ENCODE measurements around the gene NDUFB10.
A peak's percentile ranks its signal among the peaks of the same experiment; 100 is the strongest.
"Not testable (repeated sequence)": the region's sequence is repeated elsewhere in the genome, so short reads cannot be mapped to it uniquely, and the experiment has no call there.

NDUFB10 gene

DNA sequence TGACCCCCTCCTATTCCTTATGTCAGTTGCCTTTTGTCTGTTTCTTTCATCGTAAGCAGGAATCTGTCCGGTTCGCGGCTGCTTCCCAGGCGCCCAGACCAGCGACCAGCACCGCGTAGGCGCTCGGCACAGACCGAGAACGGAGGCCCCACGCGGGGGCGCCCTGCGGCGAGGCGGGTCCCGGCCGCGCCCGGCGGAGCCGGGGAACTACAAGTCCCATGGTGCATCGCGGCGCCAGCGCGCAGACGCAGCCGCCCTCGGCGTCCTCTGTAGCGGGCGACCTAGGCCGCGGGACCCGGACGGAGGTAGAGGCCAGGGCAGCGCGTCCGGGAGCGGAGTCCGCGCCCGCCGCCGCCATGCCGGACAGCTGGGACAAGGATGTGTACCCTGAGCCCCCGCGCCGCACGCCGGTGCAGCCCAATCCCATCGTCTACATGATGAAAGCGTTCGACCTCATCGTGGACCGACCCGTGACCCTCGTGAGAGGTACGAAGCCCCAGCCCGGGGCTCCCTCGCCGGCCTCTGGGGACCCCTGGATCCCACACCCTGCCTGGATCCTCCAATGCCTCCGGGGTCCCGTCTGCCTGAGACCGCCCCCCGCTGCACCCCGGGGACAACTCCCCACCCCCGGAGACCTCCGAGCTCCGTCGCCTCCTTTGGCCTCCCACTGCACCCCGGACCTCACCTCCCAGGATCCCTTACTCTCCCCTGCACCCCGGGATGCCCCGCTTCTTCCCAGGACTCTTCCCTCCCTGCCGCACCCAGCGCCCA, at the start of gene NDUFB10:
NDUFB10 (plus strand) TSS at position 270 of the 771 bp plus-strand sequence; CDS start at position 357, 87 bp downstream.
- peak; percentile 86 for DNase-seq

DNA sequence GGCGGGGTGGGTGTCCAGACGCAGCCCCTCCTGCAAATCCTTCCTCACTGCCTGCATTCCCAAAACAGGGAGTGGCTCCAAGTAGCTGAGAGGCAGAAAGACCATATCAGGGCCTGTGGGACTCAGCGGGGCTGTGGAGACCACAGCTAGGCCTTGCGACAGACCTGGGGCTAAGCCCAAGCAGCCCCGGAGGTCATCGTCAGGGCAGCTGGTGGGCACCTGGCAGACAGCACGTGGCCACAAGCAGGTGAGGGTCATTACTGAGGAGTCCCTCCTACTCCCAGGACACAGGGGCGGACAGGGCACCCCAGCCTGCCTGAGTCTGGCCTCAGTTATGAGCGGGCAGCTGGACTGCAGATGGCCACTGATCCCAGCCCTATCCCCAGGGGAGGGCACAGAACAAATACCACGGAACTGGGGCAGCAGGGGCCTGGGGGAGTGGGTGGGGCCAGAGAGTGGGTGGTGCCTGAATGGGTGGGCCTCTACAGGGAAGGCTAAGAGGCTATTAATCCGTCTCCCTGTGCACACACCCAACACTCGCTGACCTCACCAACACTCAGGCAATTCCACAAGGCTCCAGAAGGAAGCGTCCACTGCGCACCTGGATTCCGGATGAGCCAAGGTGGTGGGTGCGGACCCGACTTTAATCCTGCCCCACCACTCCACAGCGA, 49.6 kb upstream of the NDUFB10 start:
- no peak for DNase-seq

DNA sequence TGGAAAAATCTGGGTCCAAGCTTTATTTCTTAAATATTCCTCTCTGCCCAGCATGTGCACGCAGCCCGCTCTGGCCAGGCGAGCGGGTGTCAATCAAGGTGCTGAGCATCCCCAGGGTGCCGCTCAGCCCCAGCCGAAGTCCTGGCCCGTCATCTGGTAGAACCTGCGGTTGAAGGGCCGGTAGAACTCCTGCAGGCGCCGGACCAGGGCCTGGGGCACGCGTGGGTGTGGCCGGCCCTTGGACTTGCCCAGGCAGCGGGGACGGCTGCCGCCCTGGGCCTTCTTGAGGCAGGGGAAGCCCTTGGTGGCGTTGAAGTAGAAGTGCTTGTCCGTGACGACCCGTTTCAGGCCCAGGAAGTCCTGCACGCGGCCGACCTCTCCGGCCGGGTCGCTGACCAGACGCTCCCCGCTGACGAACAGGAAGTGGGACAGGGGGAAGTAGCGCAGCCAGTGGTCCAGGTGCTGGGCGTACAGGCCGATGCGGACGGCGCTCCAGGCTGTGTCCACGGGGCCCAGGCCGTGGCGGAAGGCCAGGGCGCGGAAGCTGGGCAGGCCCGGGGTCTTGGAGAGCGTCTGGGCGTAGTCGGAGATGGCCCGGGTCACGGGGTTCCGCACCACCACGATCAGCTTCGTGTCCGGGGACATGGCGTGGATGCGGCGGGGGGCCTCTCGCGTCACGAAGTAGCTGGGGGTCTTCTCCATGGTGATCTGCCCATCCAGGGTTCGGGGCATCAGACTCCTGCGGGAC, 47.7 kb upstream of the NDUFB10 start:
- no peak for DNase-seq

DNA sequence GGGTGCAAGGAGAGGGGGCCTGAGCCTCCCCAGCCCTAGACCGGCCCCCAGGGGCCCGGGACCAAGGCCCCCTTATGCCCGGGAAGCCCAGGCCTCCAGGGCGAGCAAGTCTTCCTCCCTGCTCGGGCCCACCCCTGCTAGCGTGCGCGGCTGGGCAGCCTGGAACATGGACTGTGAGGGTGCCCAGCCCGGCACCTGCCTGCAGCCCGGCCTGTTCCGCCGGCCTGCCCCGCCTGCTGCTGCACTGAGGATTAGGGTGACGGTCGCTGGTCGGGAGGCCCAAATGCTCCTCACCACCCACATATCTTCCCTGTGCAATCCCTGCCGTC, 47.2 kb upstream of the NDUFB10 start:
- DNase-seq = no peak

DNA sequence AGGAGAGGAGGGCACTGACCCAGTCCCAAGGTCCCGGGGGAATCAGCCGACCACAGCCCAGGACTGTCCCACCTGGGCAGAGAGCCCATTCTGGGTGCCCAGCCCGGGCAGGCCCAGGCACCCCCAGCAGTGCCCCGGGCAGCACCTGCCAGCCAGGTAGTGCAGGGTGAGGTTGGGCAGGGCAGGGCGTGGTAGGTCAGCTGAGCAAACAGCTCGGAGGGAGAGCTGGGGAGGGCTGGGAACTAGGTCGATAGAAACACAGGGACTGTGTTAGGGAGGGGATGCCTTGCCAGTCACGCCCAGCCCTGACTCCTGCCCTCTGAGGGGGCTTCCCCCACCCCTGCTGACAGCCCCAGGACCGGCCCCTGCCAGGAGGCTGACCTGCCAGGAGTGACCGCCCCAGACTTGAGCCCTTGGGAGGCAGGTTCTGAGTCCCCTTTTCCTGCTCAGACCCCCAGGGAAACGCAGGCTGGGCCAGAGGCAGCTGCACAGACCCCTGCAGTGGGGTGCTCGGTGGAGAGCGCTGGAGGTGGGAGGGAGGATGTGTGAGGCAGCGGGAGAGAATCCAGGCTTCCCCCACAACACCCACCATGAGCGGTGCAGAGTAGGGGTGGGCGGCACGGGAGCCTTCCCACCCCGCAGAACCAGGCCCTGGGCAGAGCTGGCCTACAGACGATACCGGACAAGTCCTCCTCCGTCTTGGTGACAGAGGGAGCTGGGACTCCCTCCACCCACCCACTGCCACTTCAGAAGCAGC, 45.8 kb upstream of the NDUFB10 start:
- no peak for DNase-seq

DNA sequence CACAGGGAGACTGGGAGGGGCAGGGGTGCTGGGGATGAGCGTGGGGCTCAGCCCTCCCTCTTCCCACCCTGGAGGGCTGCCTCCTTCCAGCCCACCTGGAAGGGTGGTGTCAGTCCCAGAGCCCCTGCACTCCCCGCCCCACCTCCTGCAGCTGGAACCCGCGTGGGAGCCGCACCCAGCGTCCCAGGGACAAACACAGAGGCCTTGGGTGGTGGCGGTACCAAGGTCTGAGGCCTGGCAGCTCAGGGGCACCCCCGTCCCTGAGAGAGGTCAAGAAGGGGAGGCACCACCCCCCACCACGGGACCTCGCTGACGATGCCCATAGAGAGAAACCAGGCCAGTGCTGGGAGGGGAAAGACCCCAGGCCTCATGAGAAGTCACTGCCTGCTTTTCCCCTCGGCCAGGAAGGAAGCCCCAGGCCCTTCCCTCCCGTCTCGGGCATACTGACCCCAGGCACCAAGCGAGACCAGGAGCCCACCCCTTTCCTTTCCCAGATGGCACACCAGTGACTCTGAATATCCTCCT, 45.2 kb upstream of the NDUFB10 start:
- DNase-seq = no peak

DNA sequence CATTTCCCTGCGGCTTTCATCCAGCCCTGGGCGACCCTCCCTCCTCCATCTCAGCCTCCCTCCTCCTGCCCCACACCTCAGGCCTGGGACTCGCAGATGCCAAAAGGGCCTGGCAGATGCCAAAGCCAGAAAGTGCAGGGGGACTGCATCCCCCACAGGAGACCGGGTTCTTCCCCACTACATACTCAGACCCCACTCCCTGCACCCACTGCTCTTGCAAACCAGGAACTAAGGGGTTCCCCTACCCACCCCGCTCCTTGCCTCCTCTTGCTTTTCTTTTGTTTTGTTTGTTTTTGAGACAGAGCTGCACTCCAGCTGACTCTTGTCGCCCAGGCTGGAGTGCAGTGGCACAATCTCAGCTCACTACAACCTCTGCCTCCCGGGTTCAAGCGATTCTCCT, 44.4 kb upstream of the NDUFB10 start:
- no peak for DNase-seq

DNA sequence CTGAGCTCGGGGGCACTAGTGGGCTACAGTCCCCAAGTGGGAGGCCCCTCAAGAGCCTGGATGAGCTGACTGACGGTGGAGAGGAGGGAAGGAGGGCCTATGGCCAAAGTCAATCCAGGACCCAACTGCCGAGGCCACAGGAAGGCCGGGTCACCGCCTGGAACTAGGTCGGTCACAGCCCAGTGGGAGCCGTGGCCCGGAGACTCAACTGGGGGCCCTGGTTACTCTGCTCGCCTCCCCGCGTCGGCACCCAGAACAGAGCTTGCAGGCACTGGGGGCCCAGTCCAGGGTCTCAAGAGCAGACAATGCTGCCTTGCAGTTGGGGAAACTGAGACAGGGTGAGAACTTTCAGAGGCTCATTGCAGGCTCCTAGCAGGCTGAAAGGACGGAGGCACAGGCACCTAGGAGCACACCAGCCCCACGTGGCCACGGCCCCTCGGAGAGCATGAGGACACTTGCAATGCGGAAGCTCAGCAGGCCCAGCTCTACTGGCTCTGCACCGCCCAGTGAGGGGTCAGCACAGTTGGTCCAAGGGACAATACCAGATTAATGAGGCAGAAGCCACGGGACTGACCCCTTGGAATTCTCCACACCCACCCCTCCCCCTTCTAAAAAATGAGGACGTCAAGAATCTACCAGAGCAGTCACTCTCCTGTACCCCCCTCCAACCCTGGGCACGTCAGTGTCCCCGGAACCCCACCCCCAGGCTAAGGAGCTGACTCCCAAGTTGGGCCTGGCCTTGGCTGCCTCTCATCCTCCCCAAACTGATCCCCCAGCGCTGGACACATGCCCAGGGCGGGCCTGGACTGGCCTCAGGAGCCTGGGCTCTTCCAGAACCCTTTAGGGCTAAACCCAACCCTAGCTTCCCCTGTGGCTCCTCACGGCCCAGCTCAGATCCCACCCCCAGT, 43.4 kb upstream of the NDUFB10 start:
- DNase-seq = no peak

DNA sequence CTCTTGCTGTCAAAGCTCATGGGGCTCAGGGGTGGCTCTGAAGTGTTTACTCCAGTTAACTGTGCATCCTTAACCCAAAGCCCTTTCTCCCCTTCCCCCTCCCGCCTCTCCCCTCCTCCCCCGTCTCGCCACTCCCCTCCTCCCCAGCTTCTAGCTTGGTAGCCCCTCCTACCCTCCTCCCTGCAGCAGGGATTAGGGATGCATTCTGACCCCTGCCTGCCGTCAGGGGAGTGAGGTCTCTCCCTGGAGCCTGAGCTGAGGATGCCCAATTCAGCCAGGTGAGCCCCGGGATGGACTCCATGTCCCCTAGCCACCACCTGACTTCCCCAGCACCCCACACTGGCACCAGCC, 42.7 kb upstream of the NDUFB10 start:
- DNase-seq = no peak

DNA sequence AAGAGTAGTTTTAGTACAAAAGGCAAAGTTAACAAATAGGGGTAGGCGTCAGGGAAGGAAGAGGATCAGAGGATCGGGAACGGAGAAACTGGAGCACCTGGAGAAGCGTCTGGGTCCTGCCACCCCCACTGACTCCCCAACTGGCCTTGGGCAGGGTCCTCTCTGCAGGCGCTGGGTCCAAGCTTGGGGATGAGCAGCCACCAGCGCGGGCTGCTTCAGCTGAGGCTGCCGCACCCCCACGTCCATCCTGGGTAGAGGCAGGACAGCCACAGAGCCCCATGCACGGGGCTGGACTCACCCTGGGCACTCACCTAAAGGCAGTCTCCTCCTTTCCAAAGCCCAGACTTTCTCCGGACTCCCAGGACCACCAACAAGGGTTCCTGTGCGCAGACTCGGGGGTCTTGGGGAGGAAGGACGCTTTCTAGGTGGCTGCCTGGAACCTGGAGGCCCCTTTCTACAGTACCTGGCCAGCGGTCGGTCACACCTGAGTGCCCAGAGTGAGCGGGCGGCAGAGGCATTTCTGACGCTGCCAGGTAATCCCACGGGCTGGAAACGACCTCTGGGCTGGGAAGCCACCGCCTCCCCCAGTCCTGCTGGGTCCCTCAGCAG, 42.2 kb upstream of the NDUFB10 start:
- DNase-seq = no peak

DNA sequence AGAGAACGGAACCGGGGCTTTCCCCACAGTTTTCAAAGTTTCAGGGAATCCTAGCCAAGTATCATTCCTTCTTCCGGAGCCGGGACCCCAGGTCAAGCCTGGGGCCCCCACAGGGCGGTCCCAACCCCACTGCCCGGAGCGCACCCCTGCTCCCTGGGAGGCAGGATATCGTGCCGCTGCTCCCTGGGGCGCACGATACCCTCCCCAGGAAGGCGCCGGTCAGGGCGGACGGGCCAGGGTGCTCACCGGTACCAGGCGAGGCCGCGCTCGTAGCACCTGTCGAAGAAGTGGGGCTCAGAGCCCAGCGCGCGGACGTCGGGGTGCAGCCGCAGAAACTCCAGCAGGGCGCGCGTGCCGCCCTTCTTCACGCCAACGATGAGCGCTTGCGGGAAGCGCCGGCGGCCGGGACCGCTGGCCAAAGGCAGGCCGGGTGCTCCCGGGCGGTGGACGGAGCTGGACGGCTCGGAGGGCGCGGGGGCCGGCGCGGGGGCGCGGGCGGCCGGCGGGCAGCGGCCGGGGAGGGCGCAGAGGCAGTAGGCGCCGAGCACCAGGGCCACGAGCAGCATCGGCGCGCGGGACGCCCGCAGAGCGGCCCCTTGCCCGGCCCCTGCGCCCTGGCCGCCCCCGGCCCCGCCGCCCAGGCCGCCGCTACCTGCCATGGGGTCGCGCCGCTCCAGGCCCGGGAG, 41.5 kb upstream of the NDUFB10 start:
- DNase-seq = no peak

DNA sequence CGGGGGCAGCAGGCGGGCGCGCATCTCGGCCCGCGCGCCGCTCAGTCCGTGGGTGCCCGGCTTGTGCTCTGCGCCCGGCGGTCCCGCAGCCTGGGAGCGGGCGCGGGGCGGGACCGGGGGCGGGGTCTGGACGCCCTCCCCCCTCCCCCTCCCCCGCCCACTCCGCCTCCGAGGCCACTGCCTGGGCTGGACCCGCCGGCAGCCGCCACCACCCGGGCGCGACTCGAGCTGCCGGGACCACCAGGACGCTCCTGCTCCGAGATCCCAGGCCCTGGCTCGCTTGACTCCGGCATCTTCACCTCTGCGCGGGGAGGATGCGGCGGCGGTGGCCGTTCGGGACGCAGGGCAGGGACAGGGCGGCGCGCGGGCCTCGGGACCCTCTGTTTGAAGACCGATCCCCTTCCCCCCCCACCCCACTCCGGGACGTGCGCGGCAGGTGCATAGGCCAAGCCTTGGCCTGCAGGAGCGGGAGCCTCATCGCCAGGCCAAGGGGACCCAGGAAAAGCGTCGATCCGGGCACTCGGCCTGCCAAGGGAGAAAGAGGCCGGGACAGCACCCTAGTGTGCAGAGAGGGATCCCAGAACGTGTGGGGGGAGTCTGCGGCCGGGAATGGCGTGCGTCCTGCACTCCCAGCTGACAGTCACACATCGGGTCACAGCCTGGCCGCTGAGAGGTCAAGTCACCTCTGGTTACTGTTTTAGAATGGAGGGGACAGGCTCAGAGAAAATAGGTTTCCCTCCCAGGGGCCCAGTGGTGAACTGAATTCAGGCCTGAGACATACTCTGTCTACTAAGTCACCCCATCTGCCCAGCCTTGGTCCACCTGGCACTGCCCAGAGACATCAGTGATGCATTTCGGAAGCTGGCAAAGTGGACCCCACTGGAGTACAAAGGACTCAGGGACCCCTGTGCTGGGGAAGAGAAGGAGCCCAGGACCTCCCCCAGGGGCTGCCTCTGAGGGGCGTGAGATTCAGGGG, 40.7 kb upstream of the NDUFB10 start, which contains the start of gene HS3ST6:
HS3ST6 (minus strand) TSS at position 65 of the 976 bp plus-strand sequence. CDS start 92 bp downstream, outside the sequence.
- DNase-seq = no peak

DNA sequence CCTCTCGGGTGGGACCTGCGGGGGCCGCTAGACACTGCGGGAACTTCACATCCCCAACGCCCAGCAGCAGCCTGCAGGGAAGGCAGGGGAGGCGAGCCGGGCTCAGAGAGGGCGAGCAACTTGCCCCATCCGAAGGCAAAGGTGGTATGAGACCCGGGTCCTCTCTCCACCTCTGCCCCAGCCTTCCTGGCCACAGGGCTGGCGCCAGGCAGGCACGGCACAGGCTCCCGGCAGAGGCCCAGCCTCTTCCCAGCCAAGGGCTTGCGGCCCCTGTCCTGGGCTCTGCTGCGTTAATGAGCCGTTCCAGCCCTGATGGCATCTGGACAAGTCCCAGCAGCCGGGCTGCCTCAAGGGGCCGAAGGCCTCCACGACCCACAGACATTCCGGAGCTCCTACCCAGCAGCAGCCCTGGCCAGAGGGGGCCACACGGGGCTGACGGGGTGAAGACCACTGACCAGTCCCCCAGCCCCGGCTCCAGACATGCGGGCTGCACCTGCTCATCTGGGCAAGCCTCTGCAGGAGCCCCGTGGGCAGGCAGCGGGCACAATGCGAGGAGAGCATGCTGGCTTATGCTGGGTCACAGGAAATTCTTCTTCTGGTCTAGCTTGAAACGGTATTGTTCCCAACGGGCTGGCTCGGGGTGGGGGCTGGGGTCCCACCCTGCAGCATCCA, 39.9 kb upstream of the NDUFB10 start:
- DNase-seq = no peak

DNA sequence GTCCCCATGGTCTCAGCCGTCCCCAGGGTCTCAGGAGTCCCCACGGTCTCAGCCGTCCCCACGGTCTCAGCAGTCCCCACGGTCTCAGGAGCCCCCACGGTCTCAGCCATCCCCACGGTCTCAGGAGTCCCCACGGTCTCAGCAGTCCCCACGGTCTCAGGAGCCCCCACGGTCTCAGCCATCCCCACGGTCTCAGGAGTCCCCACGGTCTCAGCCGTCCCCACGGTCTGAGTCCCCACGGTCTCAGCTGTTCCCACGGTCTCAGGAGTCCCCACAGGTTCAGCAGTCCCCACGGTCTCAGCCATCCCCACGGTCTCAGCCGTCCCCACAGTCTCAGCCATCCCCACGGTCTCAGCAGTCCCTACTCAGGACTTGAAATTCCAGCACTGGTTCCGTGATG, 39.2 kb upstream of the NDUFB10 start:
- not testable (repeated sequence) for DNase-seq

DNA sequence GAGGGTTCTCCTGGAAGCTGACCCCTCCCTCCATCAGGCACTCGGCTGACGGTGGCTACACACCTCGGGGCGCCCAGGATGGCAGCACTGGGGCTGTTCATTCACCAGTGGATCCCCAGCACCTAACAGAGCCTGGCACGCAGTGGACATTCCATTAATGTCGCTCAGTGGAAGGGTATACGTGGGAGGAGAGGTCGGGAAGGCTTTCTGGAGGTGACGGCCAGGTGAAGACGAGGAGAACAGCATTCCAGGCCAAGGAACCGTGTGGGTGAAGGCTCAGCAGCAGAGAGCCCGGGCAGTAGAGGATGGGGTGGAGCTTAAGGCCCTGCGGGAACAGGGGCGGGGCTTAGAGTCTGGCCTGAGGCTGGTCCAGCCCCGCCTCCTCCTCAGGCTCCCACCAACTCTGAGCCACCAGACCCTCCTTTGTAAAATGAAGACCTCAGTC, 38.6 kb upstream of the NDUFB10 start:
- no peak for DNase-seq

DNA sequence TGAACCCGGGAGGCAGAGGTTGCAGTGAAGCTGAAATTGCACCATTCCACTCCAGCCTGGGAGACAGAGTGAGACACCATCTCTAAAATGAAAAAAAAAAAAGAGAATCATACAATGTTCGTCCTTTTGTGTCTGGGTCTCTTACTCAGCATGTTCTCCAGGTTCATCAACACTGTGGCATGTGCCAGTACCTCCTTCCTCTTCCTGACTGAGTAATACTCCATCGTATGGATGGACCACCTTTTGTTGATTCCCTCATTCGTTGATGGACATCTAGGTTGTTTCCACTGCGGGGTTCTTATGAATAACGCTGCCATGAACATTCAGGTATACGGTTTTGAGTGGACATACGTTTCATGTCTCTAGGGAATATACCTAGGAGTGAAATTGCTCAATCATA, 37.0 kb upstream of the NDUFB10 start:
- DNase-seq = no peak

DNA sequence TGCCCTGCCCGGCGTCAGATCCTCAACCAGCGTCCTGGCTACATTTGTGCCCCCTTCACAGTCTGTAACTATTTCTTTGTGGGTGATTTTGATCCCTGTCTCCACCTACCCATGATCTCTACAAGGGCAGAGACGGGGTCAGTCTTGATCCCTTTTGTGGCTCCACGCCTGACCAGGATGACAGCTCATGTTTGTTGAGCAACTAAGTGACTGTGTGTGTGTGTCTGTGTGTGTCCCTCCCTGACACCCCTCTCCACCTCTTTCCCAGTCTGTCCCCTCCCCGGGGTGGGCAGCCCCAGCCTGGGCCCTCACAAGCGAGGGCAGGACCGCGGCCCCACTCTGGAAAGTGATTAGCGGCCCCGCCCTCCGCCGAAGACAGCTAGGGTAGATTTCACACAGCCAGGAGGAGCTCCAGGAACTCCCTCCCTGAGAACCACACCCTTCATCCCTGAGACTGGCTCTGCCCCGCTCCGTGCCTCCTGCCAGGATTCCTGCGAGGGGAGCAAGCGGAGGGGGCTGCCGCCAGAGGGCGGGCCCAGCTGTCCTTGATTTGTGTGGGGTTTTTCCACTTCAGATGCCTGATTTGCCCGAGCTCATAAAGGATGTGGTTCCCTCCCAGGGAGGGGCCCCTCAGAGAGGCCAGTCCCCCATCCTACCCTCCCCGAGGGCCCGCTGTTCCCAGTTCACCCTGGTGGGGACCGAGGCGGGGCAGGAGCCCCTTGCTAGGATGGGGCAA, 35.9 kb upstream of the NDUFB10 start:
- no peak for DNase-seq

DNA sequence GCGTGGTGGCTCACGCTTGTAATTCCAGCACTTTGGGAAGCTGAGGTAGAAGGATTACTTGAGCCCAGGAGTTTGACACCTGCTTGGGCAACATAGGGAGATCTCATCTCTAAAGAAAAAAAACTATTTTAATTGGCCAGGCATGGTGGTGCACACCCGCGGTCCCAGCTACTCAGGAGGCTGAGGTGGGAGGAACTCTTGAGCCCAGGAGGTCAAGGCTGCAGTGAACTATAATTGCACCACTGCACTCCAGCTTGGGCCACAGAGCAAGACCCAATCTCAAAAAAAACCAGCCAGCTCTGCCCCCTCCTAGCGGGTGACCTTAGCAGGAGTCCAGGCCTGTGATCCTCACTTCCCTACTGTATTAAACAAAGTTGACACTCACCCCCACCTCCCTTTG, 35.2 kb upstream of the NDUFB10 start:
- DNase-seq = no peak
